SH-SY5Y (cell line): Measurements from ENCODE around the gene B3GAT3.

Experiments used
- GATA2 ChIP-seq: IDR thresholded peaks from 2 replicates; pipeline ENCODE4 v1.6.1; 2011; ENCODE audit warnings: mild to moderate bottlenecking, low read depth, low read length
- GATA3 ChIP-seq: IDR thresholded peaks from 2 replicates; pipeline ENCODE4 v1.6.1; 2011; ENCODE audit warnings: low read depth, mild to moderate bottlenecking, low read length, moderate library complexity

DNA sequence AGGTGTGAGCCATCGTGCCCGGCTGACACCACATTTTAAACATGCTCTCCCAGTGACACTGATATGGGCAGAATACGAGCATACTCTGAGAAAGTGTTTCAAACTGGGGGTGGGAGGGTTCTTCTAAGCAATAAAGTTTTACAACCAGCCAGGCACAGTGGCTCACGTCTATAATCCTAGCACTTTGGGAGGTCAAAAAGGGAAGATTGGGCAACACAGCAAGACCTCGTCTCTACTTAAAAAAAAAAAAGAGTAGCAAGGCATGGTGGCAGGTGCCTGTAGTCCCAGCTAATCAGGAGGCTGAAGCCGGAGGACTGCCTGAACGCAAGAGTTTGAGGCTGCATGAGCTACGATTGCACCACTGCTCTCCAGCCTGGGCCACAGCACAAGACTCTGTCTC, 22.4 kb upstream of the B3GAT3 start:
- TF ChIP-seq GATA3 (no peak), GATA2 (no peak)
